Dermis blood vessel endothelial cell (primary cell): ENCODE results near the gene HOXA1. TPM values are rescaled to one million over a fixed set of nuclear protein-coding genes. Genes with fewer than 3 reads are reported as not detected.
"Not testable (repeated sequence)": the region's sequence is repeated elsewhere in the genome, so short reads cannot be mapped to it uniquely, and the experiment has no call there.

Source experiments
- DNase-seq: peaks from one replicate; pipeline ENCODE4 v3.0.0; 2010
- total RNA-seq: library from RNA; depleted of rRNA; stranded (reverse); fragments of >200 nt; gene quantifications from 2 replicates; pipeline ENCODE4 v1.2.3, GENCODE V29; 2014

The HOXA1 gene
- total RNA-seq, 1 donor from 2014 or later, result 0.68 TPM

- no peak for DNase-seq
Measured at GRCh38 chr7:27091941-27092818, 3.6 kb downstream of the HOXA1 start.

DNA sequence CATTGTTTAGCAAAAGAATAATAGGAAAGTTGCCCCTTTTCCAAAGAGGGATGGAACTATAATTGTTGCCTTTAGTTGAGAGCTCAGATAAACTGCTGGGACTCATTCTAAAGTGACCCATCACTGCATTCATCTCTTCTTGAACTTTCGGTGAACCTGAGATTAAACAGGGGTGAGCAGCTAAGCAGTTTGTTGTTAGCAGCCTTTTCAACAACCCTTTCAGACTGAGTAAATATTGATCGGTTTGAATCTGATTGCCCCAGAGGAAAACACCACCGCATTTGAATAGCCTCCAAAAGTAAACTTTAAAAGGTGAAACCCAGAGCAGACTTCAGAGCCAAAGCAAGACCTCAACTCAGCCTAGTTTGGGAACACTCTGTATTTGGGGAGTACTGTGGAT is 4.7 kb downstream of the HOXA1 start:
- DNase-seq, result no peak

DNA sequence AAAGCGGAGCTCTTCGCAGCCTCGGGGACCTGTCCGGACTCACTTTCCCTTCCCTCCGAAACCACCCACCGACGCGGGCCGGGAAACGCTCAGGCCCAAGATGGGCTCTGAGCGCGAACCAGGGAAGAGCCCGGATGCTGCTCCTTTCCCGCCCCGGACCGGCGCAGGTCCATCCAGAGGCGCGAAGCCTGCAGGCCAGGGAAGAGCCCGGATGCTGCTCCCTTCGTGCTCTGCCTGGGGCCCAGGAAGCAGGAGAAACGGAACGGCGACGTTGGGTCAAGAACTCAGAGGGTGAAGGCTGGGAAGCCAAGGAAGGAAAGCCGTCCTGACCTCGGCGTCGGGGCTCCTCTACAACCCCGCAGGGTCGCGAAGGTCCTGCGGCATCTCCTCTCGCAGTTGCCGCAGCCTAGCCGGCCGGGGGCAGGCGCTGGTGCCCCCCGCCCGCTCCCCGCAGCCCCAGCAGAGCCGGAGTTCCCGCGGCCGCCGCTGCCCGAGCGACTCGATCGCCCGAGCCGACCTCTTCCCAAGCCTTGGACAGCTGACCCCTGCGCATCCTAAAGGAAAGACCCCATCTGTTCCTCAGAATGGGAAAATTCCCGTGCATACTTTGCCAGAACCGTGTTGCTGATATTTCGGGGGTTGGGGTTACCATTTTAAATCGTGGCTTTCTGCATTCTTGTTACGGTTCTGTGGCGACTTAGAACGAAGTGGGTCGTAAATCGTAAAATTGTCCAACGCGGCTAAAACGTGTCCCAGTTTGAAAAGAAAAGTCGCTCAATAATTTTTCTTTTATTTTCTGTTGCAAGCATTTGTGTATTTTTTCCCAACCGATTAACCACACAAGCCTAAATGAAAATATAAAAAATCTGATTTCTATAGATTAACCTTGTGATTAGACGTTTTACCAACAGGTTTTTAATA is 7.5 kb downstream of the HOXA1 start:
- no peak for DNase-seq

GRCh38 chr7:27083646-27084045 is 12.2 kb downstream of the HOXA1 start:
- no peak for DNase-seq

GRCh38 chr7:27082171-27082570 is 13.6 kb downstream of the HOXA1 start:
- DNase-seq, result no peak

GRCh38 chr7:27080844-27081436 is 14.9 kb downstream of the HOXA1 start:
- DNase-seq, result no peak

- no peak for DNase-seq
Measured at GRCh38 chr7:27079234-27079975, 16.4 kb downstream of the HOXA1 start.

DNA sequence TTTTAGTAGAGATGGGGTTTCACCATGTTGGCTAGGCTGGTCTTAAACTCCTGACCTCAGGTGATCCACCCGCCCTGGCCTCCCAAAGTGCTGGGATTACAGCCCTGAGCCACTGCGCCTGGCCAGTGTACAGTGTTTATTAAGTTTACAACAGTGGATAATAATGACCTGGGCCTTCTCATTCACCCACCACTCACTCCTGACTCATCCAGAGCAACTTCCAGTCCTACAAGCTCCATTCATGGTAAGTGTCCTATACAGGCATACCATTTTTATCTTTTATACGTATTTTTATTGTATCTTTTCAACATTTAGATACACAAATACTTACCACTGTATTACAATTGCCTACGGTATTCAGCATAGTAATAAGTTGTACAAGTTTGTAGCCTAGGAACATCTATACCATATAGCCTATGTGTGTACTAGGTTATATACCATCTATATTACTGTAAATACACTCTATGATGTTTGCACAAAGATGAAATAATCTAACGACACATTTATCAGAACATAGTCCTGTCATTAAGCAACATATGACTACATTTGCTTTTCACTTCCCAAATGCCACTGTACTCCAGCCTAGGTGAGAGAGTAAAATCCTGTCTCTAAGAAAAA is 17.1 kb downstream of the HOXA1 start:
- no peak for DNase-seq

DNA sequence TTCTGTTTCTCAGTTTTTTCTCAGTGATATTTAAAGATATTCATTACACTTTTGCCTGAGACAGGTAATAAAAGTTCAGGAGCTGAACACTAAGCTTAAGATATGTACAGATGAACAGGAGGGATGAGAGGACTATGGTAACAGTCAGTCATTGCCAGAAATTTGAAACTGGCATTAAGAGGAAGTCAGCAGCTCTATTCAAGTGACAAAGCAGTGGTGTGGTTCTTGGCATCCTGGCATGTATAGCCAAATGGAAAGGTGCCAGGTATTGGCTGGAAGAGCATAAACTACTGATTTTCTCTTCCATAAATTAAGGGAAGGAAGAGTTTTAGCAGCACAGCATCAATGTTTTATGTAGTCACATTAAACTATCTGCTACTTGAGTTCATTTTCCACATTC is 22.7 kb downstream of the HOXA1 start:
- DNase-seq, result no peak

GRCh38 chr7:27071622-27072390 is 24.0 kb downstream of the HOXA1 start:
- DNase-seq, result no peak

- DNase-seq, result no peak
Measured at GRCh38 chr7:27068259-27068658, 27.5 kb downstream of the HOXA1 start.

- peak; percentile 40 for DNase-seq
Measured at GRCh38 chr7:27066148-27066547, 29.7 kb downstream of the HOXA1 start.

- DNase-seq, result no peak
Measured at GRCh38 chr7:27065709-27066108, 30.1 kb downstream of the HOXA1 start.

DNA sequence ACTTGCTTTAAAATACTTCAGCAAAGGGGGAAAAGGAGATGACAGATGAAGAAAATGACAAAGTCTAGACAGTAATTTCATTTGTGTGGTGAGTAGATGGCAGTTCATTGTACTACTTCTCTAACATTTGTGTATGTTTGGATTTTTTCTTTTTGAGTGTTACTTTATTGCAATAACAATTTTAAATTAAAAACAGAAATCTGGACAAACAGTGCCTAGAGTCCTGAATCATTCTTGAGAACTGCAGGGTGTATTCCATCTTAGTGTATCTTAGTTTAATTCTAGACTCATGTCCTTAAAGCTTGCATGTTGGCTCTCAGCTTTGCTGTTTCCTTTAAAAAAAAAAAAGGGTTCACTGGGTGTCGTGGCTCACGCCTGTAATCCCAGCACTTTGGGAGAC is 31.1 kb downstream of the HOXA1 start:
- no peak for DNase-seq

- DNase-seq, result peak; percentile 9
Measured at GRCh38 chr7:27064159-27064558, 31.6 kb downstream of the HOXA1 start.

DNA sequence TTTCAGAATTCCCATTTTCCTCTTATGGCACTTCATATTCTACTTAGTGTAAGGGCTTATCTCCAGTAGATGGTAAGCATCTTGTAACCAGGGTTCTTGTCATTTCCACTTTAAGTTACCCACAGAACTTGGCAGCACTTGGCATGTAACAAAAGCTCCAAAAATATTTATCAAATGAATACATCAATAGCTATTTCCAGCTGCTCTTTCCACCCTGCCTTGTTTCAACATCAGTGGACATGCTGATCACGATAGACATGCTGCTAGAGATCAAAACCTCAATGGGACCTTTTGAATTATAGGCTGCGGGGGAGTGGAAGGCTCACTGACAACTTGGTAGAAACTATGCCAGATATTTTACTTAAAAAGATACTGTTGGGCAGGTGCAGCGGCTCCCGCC is 32.9 kb downstream of the HOXA1 start:
- DNase-seq, result no peak

DNA sequence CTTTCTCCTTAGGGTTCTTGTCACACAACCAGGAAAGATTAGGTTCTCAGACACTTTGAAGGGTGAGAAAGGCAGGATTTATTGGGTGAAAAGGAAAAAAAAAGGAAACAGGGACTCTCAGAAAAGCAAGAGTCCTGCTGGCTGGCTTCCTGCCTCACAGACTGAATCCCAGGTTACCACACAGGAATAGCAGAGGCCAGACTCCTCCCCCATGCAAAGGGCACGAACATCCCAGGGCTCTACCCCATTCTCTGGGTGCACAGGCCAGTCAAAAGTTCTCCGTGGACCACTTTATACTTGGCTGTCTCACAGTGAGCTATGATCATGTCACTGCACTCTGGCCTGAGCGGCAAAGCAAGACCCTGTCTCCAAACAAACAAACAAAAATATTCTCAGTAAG is 42.6 kb downstream of the HOXA1 start:
- no peak for DNase-seq

DNA sequence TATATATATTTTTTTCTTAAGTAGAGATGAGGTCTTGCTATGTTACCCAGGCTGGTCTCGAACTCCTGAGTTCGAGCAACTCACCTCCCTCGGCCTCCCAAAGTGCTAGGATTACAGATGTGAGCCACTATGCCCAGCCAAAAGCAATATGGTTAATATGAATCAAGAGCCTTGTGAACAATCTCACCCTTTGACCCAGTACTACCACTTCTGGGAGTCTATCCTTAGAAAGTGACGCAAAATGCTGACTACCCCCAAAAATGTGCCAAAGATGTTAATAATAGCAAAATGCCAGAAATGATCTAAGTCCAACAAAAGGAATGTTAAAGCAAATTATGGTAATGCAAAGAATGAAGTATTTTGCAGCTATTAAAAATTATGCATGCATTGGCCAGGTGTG is 44.3 kb downstream of the HOXA1 start:
- no peak for DNase-seq

- no peak for DNase-seq
Measured at GRCh38 chr7:27048438-27048837, 47.4 kb downstream of the HOXA1 start.

- DNase-seq, result peak; percentile 70
Measured at GRCh38 chr7:27046854-27047549, 48.8 kb downstream of the HOXA1 start.

DNA sequence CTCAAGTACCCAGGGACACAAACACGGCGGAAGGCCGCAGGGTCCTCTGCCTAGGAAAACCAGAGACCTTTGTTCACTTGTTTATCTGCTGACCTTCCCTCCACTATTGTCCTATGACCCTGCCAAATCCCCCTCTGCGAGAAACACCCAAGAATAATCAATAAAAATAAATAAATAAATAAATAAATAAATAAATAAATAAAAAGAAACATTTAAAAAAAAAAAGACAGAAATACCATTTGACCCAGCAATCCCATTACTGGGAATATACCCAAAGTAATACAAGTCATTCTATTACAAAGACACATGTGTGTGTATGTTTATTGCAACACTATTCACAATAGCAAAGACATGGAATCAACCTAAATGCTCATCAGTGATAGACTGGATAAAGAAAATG is 49.8 kb downstream of the HOXA1 start:
- not testable (repeated sequence) for DNase-seq
